Activated CD4-positive, alpha-beta T cell treated with anti-CD3 and anti-CD28 coated beads for 36 hours (primary cell): ENCODE data around the gene CCDC172. TPM values are rescaled to one million over a fixed set of nuclear protein-coding genes. Genes with fewer than 3 reads are reported as not detected.

Experiments used
- ATAC-seq: fragments of 200-7000 bp; cut with Tn5 transposase; one replicate; pipeline ENCODE4 v1.10.0; 2021; ENCODE audit warnings: mild to moderate bottlenecking, moderate library complexity
- CTCF ChIA-PET: fragments of 350-600 bp; sonication (Branson Sonifier 250); formaldehyde crosslinking; loops from one replicate; lab custom pipeline; 2021; ENCODE audit warnings: antibody characterized with exemption; lab: Charles Lee
- POLR2A ChIA-PET: fragments of 350-600 bp; sonication (Branson Sonifier 250); formaldehyde crosslinking; loops from one replicate; lab custom pipeline; 2021; ENCODE audit warnings: antibody characterized with exemption, inconsistent platforms; lab: Charles Lee
- DNase-seq: peaks from one replicate; pipeline ENCODE4 v3.0.0-alpha.2; 2020
- H3K27ac Mint-ChIP-seq: one replicate; pipeline ENCODE4 v1.8.0; 2021; ENCODE audit warnings: mixed read lengths
- H3K27me3 Mint-ChIP-seq: one replicate; pipeline ENCODE4 v1.8.0; 2021; ENCODE audit warnings: mixed read lengths
- H3K36me3 Mint-ChIP-seq: one replicate; pipeline ENCODE4 v1.8.0; 2021; ENCODE audit warnings: low read depth, mixed read lengths
- H3K4me1 Mint-ChIP-seq: one replicate; pipeline ENCODE4 v1.8.0; 2021; ENCODE audit warnings: mixed read lengths
- H3K4me3 Mint-ChIP-seq: one replicate; pipeline ENCODE4 v1.8.0; 2021; ENCODE audit warnings: mild to moderate bottlenecking, moderate library complexity, mixed read lengths
- H3K9me3 Mint-ChIP-seq: one replicate; pipeline ENCODE4 v1.8.0; 2021; ENCODE audit warnings: low read depth, mixed read lengths
- intact Hi-C, 2 experiments: fragments of 100-400 bp; cut with DNase I in 1 of 2; cut with micrococcal nuclease in 1 of 2; formaldehyde crosslinking; loops; one replicate each; pipeline versions ENCODE4 v1.14.2 to v1.15.1; 2022 to 2024; cut with DNase I, micrococcal nuclease
- total RNA-seq, 2 experiments: library from RNA; stranded (reverse); gene quantifications; one replicate each; pipeline ENCODE4 v1.2.3, GENCODE V29; 2021

Gene CCDC172
- total RNA-seq, 2 experiments from 2014 or later = not detected

GRCh38 chr10:116398224-116398623 lies 74.0 kb downstream of the CCDC172 start:
- intact Hi-C loops = no loop called here
- Mint-ChIP-seq H3K36me3 (no peaks in the 10 kb centered on the region), H3K4me1 (no peaks in the 10 kb centered on the region), H3K4me3 (no peak overlapping the region), H3K9me3 (no peaks in the 10 kb centered on the region), H3K27ac (no peak overlapping the region), H3K27me3 (peaks cover 4% of the 10 kb centered on the region)
- no peak for DNase-seq
- ChIA-PET CTCF (no interaction called here), POLR2A (no interaction called here)
- ATAC-seq = no peak

DNA sequence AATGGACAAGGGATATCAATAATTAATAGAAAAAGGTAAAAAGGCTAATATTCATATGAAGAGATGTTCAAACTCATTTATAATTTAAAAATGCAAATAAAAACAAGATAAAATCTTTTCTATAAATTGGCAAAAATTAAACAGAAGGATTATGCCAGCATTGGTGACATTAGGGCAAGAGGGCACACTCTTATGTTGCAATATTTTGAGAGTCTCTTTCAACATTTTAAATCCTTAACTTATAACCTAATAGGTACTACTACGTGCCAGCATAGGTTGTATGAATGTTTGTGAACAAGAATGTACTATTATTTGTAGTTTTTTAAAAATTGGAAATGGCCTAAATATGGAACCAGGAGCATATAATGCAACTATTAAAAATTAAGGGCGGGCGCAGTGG lies 78.6 kb downstream of the CCDC172 start:
- no peak overlapping the region for H3K4me3 Mint-ChIP-seq
- H3K36me3 Mint-ChIP-seq = no peaks in the 10 kb centered on the region
- no peak overlapping the region for H3K27ac Mint-ChIP-seq
- ATAC-seq (no peak), DNase-seq (no peak)
- ChIA-PET POLR2A (no interaction called here), CTCF (no interaction called here)
- H3K27me3 Mint-ChIP-seq = peaks cover 4% of the 10 kb centered on the region
- intact Hi-C loops = no loop called here
- H3K9me3 Mint-ChIP-seq = no peaks in the 10 kb centered on the region
- H3K4me1 Mint-ChIP-seq = no peaks in the 10 kb centered on the region

DNA sequence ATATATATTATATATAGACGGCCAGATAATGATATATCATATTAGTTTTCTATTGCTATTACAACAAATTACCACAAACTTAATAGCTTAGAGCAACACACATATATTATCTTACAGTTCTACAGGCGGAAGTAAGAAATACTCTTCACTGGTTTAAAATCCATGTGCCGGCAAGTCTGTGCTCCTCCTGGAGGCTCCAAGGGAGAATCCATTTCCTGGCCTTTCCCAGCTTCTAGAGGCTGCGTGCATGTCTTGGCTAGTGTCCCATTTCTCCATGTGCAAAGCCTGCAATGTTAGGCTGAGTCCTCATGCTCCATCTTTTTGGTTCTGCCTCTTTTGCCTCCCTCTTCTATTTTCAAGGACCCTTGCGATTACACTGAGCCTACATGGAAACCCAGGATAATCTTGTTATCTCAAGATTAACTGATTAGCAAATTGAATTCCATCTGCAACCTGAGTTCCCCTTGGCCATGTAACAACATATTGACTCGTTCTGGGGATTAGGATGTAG lies 79.5 kb downstream of the CCDC172 start:
- DNase-seq (no peak), ATAC-seq (no peak)
- POLR2A ChIA-PET = no interaction called here
- Mint-ChIP-seq H3K27ac (no peak overlapping the region), H3K36me3 (no peaks in the 10 kb centered on the region), H3K4me1 (no peaks in the 10 kb centered on the region), H3K27me3 (peaks cover 4% of the 10 kb centered on the region), H3K9me3 (no peaks in the 10 kb centered on the region), H3K4me3 (no peak overlapping the region)
- intact Hi-C loops = no loop called here
- CTCF ChIA-PET = no interaction called here

DNA sequence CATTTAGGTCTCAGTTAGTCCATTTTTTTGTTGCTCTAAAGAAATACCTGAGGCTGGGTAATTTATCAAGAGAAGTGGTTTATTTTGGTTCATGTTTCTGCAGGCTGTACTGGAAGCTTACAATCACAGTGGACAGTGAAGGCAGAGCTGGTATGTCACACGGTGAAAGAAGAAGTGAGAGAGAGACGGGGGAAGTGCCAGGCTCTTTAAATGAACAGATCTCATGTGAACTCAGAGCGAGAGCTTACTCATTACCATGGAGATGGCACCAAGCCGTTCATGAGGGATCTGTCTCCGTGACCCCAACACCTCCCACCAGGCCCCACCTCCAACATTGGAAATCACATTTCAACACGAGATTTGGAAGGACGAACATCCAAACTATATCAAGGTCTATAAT lies 84.5 kb downstream of the CCDC172 start:
- Mint-ChIP-seq H3K27me3 (peaks cover 13% of the 10 kb centered on the region), H3K4me3 (no peak overlapping the region), H3K27ac (no peak overlapping the region), H3K4me1 (no peaks in the 10 kb centered on the region), H3K9me3 (no peaks in the 10 kb centered on the region), H3K36me3 (no peaks in the 10 kb centered on the region)
- no peak for DNase-seq
- ChIA-PET POLR2A (no interaction called here), CTCF (no interaction called here)
- ATAC-seq = no peak
- intact Hi-C loops = no loop called here

GRCh38 chr10:116410351-116410750 lies 86.1 kb downstream of the CCDC172 start:
- Mint-ChIP-seq H3K27ac (no peak overlapping the region), H3K36me3 (no peaks in the 10 kb centered on the region), H3K4me1 (no peaks in the 10 kb centered on the region), H3K4me3 (no peak overlapping the region), H3K9me3 (no peaks in the 10 kb centered on the region), H3K27me3 (peaks cover 14% of the 10 kb centered on the region)
- intact Hi-C loops = no loop called here
- DNase-seq (no peak), ATAC-seq (no peak)
- ChIA-PET POLR2A (no interaction called here), CTCF (no interaction called here)

DNA sequence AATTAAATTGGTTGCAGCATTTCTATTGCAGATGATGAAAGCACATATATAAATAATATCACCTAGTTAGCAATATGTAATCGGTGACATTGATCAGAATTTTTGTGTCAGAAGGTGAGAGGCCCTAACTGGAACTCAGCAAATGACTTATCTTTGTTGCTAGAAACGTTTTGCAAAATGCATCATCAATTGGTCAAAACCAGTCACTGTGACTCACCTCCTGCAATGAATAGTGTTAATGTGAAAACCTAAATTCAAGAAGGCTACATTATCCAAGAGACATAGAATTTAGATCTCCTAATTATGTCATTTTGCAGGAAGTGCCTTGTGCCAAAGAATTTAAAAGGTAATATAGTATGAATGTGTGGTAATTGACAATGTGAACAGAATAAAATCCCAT lies 93.6 kb downstream of the CCDC172 start:
- H3K27ac Mint-ChIP-seq = no peak overlapping the region
- intact Hi-C loops = no loop called here
- H3K27me3 Mint-ChIP-seq = peaks cover 12% of the 10 kb centered on the region
- no peaks in the 10 kb centered on the region for H3K9me3 Mint-ChIP-seq
- H3K4me3 Mint-ChIP-seq = no peak overlapping the region
- CTCF ChIA-PET = no interaction called here
- no peaks in the 10 kb centered on the region for H3K36me3 Mint-ChIP-seq
- POLR2A ChIA-PET = no interaction called here
- DNase-seq (no peak), ATAC-seq (peak; percentile 65)
- no peaks in the 10 kb centered on the region for H3K4me1 Mint-ChIP-seq

- Mint-ChIP-seq H3K4me3 (no peak overlapping the region), H3K27me3 (peaks cover 11% of the 10 kb centered on the region), H3K36me3 (no peaks in the 10 kb centered on the region), H3K9me3 (no peaks in the 10 kb centered on the region), H3K27ac (no peak overlapping the region), H3K4me1 (no peaks in the 10 kb centered on the region)
- DNase-seq = no peak
- ATAC-seq = no peak
- intact Hi-C loops = no loop called here
- ChIA-PET POLR2A (no interaction called here), CTCF (no interaction called here)
These were observed 94.1 kb downstream of the CCDC172 start for GRCh38 chr10:116418389-116418788.

GRCh38 chr10:116421815-116422214 lies 97.6 kb downstream of the CCDC172 start:
- Mint-ChIP-seq H3K4me1 (no peaks in the 10 kb centered on the region), H3K27ac (no peak overlapping the region), H3K36me3 (no peaks in the 10 kb centered on the region), H3K4me3 (no peak overlapping the region), H3K27me3 (peaks cover 18% of the 10 kb centered on the region), H3K9me3 (no peaks in the 10 kb centered on the region)
- POLR2A ChIA-PET = no interaction called here
- CTCF ChIA-PET = interaction anchor here (0.7 kb wide), 1 partner anchor 367 kb away, joined by 3 read pairs; no protein-coding TSS in a partner anchor
- no peak for DNase-seq
- intact Hi-C loops = no loop called here
- ATAC-seq = no peak

- intact Hi-C loops = no loop called here
- DNase-seq (no peak), ATAC-seq (no peak)
- Mint-ChIP-seq H3K27ac (no peak within 1 kb of the TSS), H3K27me3 (peaks cover 13% of the 10 kb centered on the region), H3K9me3 (no peaks in the 10 kb centered on the region), H3K4me3 (no peak within 1 kb of the TSS), H3K4me1 (no peaks in the 10 kb centered on the region), H3K36me3 (no peaks in the 10 kb centered on the region)
- ChIA-PET POLR2A (no interaction called here), CTCF (no interaction called here)
These were observed 103.4 kb downstream of the CCDC172 start, which contains the start of gene PNLIPRP3 for GRCh38 chr10:116427671-116428070. Gene PNLIPRP3 (plus strand): TSS chr10:116427847. CDS start chr10:116428013, 166 bp downstream.

DNA sequence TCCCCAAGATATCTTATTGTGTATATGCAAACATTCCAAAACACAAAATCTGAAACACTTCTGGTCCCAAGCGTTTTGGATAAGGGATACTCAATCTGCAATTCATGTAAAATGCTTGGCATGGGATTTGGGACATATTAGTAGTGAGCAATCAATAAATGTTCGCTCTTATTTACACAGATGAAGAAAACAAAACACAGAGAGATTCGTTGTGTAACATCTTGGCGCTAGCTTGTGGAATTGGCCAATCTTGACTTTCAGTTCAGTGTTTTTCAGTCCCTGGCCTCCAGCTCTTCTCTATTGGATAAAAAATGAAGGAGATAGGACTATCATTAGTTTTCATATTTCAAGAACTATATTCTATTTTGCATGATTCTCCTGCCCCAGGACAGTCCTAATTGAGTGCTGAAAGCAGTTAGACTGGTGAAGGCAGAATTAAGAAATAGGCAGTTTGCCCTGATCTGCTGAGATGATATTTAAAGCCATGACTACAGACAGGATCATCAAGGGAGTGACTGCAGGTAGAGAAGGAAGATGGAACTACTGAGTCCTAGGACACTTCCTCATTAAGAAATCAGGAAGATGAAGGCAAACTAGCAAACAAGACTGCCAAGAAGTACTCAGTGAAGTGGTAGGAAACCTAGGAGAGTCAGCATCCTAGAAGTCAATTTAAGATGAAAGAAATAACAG lies 105.2 kb downstream of the CCDC172 start:
- DNase-seq = no peak
- Mint-ChIP-seq H3K4me3 (no peak overlapping the region), H3K36me3 (no peaks in the 10 kb centered on the region), H3K27me3 (peaks cover 6% of the 10 kb centered on the region), H3K9me3 (no peaks in the 10 kb centered on the region), H3K27ac (no peak overlapping the region), H3K4me1 (no peaks in the 10 kb centered on the region)
- ChIA-PET CTCF (no interaction called here), POLR2A (no interaction called here)
- intact Hi-C loops = no loop called here
- ATAC-seq = no peak
